Pericardium fibroblast (primary cell): ENCODE measurements around the gene ELFN2. TPM values are rescaled to one million over a fixed set of nuclear protein-coding genes. Genes with fewer than 3 reads are reported as not detected.

Experiments used
- total RNA-seq: library from RNA; depleted of rRNA; stranded (reverse); fragments of >200 nt; gene quantifications from 2 replicates; pipeline ENCODE4 v1.2.3, GENCODE V29; 2015

ELFN2 gene, protein sequence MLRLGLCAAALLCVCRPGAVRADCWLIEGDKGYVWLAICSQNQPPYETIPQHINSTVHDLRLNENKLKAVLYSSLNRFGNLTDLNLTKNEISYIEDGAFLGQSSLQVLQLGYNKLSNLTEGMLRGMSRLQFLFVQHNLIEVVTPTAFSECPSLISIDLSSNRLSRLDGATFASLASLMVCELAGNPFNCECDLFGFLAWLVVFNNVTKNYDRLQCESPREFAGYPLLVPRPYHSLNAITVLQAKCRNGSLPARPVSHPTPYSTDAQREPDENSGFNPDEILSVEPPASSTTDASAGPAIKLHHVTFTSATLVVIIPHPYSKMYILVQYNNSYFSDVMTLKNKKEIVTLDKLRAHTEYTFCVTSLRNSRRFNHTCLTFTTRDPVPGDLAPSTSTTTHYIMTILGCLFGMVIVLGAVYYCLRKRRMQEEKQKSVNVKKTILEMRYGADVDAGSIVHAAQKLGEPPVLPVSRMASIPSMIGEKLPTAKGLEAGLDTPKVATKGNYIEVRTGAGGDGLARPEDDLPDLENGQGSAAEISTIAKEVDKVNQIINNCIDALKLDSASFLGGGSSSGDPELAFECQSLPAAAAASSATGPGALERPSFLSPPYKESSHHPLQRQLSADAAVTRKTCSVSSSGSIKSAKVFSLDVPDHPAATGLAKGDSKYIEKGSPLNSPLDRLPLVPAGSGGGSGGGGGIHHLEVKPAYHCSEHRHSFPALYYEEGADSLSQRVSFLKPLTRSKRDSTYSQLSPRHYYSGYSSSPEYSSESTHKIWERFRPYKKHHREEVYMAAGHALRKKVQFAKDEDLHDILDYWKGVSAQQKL
- total RNA-seq, result 0.23 and 0.60 TPM in 2 replicates

DNA sequence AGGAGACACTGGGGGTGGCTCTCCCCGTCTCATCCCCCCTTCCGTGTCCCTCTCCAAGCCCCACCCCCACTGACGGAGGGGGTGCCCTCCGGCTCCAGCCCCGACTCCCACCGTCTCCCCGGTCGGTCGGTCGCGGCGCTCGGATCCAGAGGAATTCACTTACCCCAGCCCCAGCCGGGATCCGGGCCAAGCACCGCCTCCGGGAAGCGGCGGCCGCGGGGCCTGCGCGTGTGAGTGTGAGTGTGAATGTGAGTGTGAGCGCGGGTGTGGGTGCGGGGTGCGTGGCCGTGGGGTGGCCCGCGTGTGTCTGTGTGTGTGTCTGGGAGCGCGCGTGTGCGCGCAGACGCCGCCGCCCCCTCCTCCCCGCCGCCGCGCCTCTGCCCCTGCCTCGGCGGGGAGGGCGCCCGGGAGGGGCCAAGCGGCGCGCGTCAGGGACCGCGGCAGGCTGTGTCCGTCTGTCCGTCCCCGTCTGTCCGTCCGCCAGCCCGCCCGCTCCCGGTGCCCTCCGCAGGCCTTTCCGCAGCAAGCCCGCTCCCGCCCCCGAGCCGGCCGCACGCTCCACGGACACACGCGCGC lies at the start of gene ELFN2:
ELFN2 (minus strand) TSS at position 345 of the 576 bp plus-strand sequence. CDS start 51,945 bp downstream, outside the sequence.

Other genes with a start within 250 kb of the ELFN2 start
- gene C1QTNF6, start 239.2 kb downstream of the ELFN2 start, total RNA-seq, result 24.9 and 26.5 TPM in 2 replicates
- under 0.01 TPM in 1 of 2 replicates, not detected in the other for gene SSTR3, start 215.0 kb downstream of the ELFN2 start, total RNA-seq
- gene RAC2, start 183.2 kb downstream of the ELFN2 start, total RNA-seq, result 26.0 and 30.2 TPM in 2 replicates
- gene CYTH4, start 145.0 kb downstream of the ELFN2 start, total RNA-seq, result not detected in 2 replicates
- not detected in 2 replicates for gene MFNG, start 58.9 kb upstream of the ELFN2 start, total RNA-seq
- gene CARD10, start 91.9 kb upstream of the ELFN2 start, total RNA-seq, result 5.6 and 9.1 TPM in 2 replicates
- gene CDC42EP1, start 133.0 kb upstream of the ELFN2 start, total RNA-seq, result 118 and 169 TPM in 2 replicates
- gene LGALS2, start 152.6 kb upstream of the ELFN2 start, total RNA-seq, result 0.58 TPM in 1 of 2 replicates, not detected in the other
- 27.5 and 30.8 TPM in 2 replicates for gene GGA1, start 181.4 kb upstream of the ELFN2 start, total RNA-seq
- 16.1 and 18.7 TPM in 2 replicates for gene SH3BP1, start 212.2 kb upstream of the ELFN2 start, total RNA-seq
- gene PDXP, start 231.2 kb upstream of the ELFN2 start, total RNA-seq, result 12.9 and 17.4 TPM in 2 replicates
- gene LGALS1, start 248.2 kb upstream of the ELFN2 start, total RNA-seq, result 4,461 and 4,473 TPM in 2 replicates